ENCODE results near the gene TEX26.

Gene TEX26

DNA sequence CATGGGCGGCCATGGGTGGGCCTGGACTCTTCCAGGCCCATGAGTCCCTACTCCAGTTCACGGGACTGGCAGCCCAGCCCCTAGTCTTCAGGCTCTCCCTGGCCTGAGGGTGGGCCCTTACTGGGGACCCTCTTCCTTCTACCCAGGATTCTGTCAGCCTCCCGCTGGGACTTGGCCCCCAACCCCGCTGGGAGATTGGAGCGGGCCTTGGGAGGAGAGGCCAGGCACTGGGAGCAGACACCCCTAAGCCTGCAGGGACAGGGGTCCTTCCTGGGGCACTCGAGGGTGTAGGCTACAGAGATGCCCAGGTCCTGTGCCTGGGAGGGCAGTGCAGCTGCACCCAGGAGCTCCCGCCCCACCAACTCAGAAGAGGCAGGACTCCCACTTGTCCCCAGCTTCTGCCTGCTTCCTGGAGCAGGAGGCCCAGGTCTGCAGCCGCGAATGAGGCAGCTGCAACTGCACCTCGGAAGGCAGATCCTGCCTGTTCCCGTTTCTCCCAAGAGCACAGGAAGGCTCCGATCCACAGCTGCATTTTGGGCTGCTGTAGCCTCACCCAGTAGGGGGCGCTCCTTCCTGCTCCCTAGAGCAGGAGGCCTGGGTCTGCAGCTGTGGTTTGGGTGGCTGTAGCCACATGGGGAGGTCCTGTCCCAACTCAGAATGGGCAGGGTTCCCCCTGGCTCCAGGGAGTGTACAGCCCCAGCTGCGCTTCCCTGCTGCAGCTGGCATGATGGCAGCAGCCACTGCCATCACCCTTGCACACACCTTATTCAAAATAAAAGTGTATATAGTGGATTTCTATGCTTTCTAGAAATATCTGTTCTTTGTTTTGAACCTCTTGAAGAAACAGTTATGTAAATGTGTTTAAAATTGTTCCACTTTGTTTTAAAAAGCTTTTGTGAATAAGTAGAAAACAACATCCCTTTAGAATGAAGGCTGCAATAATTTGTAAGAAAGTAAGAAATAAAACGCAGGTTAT, 46.8 kb downstream of the TEX26 start:
- DNase-seq: peak in 1 of 4 experiments; percentile 5

DNA sequence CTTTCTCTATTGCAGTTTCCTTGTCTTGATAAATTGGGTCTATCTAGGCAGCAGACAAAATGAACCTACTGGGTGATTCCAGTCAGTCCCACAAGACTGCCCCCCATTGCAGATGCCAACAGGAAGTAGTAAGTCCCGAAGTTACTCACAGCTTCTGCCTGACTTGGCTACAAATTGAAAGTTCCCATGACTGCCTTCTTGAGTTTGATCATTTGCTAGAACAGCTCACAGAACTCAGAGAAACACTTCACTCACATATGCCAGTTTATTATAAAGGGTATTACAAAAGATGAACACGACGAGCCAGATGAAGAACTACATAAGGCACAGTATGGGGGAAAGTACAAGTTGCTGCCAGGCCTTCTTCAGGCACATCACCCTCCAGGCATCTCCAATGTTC, 50.0 kb downstream of the TEX26 start:
- no peak for DNase-seq

DNA sequence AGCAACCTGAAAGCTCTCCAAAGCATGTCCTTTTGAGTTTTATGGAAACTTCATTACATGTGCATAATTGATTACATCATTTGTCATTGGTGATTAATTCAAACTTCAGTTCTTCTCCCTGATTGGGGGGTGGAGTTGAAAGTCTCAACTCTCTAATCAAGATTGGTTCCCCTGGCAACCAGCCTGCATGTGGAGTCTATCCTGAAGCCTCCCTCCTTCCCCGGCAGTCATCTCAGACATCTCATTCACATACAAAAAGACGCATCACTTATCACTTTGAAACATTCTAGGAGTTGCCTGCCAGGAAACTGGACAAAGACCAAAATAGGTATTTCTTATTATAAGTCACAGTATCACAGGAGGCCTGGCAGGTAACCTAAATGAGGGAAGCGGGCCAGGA, 50.5 kb downstream of the TEX26 start:
- DNase-seq: no peak

DNA sequence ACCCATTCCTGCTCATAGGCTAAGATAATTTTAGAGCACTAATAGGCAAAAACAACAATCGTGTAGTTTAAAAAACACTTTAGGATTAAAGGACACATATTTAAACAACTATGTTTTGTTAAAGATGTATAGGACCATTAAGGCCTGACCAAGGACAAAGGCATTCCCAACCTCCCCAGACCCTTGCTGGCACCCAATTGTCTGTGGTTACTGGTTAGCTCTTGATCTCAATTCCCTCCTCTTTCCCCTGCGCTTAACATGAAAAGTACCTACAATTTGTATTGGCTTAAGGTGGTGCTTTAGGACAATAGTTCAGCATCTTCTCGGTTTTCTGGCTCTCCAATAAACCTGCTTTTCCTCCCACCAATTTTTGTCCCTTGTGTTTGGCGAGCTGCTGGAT, 51.0 kb downstream of the TEX26 start:
- DNase-seq: no peak

DNA sequence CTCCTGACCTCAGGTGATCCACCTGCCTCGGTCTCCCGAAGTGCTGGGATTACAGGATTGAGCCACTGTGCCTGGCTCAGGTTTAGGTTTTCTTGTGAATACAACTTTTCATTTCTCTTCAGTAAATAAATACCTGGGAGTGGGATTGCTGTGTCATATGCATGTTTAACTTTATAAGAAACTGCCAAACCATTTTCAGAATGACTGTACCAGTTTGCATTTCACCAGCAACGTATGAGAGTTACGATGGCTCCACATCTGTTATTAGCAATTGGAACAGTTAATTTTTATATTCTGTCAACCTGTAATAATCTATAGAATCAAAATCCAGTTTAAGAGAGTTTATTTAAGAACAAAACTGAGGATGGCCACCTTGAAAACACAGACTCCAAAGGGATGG, 52.2 kb downstream of the TEX26 start:
- no peak for DNase-seq

DNA sequence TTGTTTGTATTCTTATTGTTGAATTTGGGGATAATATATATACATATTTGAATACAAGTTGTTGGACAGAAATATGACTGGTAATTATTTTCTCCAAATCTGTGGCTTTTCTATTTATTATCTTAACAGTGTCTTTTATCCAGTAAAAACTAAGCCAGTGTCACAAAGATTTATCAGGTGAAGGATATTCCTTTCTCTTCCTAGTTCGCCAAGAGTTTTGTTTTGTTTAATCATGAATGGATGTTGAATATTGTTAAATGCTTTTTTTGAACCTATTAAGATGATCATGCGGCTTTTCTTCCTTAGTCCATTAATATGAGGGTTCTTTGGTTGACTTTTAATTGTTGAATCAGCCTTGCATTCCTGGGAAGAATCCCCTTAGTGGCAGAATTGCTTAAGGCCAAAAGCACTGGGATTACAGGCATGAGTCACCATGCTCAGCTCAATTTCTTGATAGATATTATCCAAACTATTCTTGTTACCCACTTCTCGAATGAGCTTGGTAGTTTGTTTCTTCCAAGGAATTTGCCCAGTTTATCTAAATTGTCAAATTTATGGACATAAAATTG, 53.3 kb downstream of the TEX26 start:
- DNase-seq: no peak

DNA sequence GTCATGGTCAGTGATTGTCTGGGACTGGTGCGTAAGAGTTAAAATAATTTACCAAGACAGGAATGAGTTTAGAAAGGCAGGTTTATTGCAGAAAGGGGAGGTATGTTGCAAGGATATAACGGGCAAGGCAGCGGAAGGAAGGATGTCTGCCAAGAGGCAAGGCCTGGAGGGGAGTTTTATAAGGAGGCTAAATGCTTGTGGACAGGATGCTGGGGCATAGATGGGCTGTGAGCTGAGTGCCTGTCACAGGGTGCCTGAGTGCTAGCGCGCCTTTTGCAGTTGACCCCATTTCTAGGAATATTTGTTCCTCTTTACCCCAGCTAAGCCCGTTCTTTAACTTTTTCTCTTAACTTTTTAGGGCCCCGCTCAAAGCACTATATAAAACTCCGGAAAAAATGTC, 58.7 kb downstream of the TEX26 start:
- DNase-seq: no peak

DNA sequence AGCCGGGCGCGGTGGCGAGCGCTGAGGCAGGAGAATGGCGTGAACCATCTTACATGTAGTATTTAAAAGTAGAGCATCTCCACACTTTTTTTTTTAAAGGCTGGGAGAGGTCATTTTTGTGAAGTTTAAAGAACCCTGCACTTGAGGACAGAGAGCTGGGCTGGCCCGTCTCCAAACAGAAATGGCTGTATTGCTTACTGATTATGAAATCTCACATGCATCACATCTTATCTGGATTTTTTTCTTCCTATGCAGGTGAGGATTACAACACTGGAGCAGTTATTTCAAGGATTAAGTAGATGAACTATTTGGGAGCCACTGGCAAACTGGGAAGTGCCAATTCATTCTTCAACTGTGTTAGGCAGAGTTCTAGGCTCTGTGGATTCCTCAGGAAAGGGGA, 59.5 kb downstream of the TEX26 start:
- no peak for DNase-seq

DNA sequence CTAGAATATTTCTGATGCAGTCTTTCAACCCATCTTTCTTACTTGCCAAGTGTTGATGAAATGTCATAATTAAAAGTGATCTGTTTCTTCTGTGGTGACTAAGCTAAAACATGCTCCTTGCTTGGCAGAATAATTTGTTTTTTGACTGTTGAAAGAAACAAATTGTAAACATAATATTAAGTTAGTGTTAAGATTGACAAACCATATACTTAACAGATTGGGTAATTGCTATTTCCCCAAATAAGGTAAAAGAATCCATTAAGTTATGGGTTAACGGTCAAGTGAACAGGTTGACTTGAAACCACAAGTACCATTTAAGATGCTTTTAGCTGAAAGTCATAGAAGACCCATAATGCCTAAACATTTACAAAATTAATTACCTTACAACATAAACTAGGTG, 62.9 kb downstream of the TEX26 start:
- DNase-seq: no peak

DNA sequence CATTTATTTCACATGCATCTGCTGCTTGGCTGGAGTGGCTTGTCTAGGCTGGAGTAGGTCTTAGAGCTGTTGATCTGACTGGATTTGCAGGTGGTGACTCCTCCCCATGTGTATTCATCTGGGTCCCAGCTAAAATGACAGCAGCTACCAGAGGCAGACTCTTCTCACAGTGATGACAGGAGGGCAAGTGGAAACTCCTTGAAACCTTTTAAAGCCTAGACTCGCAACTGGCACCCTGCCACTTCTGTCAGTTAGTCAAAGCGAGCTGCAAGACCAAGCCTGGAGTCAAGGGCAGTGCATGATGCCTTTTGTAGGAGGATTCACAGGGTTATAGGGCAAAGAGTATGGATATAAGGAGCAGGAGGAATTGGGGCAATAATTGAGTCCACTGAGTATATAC, 65.2 kb downstream of the TEX26 start:
- DNase-seq: no peak

DNA sequence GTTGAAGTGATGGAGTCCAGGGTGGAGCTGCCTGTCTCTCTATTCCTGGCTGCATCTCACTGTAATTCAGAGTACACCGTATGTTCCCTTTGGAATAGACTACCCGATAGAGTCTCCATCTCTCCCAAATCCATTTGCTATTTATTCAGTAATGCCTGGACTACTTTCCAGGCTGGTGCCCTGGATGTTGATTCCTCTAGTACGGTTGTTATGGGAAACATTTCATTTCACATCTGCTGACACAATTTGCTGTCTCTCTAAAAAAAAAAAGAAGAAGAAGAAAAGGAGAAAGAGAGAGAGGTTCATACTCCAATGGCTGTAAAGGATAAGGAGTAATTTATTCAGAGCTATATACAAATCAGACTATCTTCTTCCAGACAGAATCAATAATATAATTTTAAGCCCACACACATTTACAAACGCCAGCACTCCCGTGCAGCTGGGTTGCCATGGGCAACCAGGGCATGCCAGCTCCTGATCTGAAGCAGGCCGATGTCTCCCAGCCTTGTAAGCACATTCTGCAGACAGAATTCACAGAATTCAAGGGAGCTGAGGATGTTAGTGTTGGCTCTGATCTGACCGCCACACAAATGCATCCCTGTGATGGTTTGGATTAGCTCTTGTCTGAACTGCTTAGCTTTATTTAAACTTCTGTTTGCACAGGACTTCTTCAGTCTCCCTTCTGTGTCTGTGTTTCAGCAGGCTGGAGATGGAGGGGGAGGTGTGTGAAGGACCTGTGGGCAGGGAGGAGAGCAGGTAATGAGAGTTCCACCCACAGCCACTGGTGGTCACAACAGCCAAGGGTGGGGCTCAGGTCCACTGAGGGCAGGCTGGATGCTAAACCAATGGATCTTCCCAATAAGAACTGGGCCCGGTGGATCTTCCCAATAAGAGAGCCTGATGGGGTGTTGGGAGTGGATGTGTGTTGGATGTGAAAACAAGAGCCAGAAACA, 66.0 kb downstream of the TEX26 start:
- no peak for DNase-seq

DNA sequence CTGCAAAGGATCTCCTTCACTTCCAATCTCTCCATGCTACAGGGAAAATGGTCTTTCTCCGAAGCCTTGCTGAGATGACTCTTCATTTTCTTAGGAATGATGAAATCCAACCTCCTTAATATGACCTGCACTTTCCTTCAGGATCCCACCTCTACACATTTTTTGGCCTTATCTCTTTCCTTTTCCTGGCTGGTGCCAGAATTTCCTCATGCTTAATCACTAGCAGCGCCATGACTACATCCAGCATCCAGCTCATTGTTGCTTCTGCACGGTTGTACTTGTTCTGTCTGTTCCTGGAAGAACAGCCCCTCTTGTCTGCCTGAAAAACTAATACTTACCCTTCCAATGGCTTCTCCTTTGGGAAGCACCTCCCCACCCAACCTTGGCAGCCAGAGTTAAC, 68.4 kb downstream of the TEX26 start:
- DNase-seq: no peak

DNA sequence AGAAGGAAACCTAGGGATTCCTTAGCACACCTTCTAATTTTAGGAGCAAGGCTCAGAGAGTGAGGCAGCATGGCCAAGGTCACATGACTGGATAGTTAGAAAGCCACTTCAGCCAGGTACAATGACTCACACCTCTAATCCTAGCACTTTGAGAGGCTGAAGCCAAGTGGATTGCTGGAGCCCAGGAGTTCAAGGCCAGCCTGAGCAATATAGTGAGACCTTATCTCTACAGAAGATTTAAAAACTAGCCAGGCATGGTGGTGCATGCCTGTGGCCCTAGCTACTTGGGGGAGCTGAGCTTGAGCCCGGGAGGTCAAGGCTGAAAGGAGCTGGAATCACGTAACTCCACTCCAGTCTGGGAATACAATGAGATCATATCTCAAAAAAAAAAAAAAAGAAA, 69.2 kb downstream of the TEX26 start:
- no peak for DNase-seq

DNA sequence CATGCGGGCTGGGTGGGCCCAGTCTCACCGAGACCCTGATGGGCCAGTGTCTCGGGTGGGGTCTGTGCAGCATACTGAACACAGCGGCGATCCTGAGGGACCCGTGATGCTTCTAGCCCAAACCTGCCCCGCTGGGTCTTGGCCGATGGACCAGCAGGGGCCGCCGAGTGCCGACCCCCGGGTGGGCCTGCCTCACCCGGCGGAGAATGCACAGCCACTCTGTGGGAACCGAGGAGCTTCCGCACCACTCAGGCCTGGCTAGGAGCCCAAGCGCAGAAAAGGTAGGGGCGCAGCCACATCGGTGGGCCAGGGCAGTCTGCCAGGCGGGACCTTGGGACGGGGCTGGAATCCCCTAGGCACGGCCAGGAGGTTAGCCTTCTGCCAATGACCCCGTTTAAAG, 72.6 kb downstream of the TEX26 start:
- DNase-seq: no peak

DNA sequence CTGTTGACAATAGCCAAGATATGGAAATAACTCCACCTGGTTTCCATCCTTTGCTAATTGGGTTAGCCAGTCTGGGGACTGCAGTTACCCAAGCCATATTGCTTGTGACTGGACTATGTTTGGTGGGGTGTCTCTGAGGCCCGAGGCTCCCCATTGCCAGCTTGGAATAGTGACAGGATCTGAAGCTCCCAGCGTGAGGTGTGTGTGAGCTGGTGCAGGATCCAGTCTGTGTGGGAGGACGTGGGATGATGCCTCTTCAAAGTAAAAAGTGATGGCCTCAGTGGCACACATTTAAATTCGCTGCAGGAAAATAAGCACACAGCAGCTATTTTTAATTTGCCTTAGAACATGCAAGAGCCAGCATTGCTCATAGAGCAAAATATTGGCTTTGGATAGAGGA, 75.0 kb downstream of the TEX26 start:
- no peak for DNase-seq

DNA sequence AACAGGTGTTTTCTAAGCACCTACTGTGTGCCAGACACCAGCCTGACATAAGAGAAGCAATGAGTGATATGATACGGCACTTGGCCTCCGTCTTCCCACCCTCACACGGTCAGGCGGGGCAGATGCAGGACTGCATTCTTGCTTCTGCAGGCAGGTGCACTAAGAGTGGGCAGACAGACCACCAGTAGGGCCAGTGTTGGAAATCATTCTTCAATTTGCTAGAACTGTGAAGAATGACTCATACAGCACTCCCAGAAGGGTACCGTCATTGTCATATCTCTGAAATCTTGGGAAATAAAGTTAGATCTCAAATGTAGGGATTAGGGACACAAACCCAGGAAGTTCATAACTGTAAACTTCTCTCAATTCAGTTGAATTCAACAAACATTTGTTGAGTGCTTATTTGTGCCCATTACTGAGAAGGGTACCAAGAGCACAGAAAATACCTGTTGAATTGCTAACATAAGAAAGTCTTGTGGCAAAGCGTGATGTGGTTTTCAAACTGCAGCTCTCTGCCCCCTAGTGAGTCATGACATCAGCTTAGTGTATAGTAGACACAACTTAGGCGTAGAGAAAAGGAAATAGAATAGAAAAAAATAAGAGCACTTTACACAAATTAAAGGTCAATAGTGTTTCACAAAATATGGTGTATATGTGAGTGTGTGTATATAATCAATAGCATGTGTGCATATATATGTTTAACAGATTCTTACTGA, 76.1 kb downstream of the TEX26 start:
- DNase-seq: no peak

DNA sequence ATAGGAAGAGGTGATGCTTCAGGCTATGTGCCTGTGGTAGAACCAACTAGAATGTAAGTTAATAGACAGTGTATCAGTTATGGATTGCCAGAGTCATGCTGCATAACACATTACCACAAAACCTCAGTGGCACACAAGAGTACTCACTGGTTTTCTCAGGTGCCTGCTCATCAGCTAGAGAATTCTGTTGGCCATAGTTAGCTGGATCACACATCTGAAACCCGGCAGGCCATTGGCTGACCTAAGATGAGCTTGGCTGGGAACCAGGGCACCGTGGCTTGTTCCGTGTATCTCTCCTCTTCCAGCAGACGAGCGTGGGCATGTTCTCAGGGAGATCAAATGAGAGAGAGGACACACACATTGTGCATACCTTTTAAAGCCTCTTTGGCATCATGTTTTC, 76.7 kb downstream of the TEX26 start:
- no peak for DNase-seq

DNA sequence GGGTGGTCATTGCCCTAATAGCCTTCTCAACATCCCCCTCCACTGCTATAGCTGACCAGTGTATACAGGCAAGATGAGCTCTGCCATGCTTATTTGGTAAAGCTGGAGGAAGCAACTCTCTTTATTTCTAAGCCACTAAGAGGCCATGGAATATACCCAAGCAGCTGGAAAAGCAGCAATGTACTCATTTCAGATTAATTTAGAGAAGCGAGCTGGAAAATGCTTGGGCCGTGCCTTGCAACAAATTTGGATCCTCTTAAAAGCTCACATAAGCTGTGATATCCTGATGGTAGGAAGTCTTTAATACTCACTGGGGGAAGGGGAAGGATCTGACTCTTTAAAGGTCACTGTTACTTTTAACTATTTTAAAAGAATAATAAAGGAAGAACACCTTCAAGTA, 77.8 kb downstream of the TEX26 start:
- DNase-seq: no peak

DNA sequence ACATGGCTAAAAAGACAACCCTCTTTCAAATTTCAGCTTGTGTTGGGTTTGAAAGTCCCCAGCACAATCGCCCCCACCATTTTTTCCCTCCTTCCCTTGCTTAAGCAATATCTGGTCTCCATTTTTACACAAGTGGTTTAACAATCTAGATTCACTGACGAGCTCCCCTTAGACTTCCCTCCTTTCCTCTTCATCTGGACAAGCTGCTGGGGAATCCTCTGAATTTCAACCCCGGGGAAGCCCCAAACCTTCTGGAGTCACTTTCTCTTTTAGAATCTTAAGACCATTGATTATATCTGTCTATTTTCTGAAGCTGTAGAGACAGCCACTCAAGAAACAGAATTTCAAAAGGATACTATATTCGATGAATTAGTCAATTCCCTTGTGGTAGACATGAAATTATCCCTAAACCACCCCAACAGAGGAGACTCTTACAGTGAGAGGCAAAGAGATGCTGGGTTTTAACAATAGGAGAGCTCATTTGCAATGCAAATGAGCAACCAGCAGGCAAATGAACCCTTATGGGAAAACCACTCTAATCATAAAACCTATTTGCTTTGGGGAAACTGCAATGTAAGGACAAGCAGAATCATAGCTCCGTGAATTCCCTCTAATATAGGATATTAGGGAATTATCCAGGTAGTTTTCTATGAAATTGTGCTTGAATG, 78.9 kb downstream of the TEX26 start:
- DNase-seq: no peak

DNA sequence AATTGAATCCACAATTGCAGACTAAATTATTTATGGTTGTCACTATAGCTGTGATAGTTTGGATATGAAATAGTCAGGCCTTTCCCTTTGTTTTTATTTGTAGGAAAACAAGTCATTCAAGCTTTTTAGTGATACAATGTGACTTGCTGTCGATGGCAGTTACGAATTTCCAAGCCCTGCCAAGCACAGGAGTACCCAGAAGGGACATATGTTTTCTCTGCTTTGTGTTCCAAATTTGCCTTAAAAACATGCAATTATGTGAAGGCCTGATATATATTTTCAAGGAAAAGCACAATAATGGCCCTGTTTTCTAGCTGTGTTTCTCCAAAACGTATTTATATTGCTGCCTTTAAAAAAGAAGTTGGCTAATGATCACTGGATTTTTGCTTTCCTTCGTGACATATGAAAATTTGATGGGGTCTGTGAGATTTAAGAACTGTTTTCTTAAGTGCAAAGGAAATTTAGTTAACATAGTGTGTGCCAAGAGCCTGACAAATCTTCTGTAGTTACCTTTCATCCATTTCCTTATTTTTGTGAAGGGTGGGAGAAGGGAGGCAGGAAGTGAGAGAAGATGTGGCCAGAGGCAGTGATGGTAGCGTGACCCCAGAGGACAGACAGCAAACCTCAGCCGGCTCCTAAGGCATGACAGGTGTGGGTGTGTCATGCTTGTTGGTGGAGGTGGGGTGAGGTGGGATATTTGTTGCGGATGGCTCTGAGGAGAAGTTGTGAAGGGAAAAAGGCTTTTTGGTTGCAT, 79.6 kb downstream of the TEX26 start:
- no peak for DNase-seq

DNA sequence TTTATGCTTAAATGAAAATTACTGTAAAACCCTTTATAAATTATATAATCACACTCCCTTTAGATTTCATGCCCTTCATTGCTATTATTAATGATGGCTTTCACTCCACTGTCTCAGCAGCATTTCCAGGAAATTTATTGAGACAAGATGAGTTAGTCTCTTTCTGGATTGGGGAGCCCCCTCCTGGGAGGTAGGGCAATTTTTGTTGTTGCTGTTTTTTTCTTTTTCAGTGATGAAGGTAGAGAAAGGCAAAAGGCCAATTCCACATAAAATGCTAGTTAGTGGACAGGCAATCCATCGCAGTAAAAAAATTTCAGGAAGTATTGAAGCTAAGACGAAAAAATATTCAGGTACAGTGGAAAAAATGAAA, 80.2 kb downstream of the TEX26 start:
- no peak for DNase-seq

DNA sequence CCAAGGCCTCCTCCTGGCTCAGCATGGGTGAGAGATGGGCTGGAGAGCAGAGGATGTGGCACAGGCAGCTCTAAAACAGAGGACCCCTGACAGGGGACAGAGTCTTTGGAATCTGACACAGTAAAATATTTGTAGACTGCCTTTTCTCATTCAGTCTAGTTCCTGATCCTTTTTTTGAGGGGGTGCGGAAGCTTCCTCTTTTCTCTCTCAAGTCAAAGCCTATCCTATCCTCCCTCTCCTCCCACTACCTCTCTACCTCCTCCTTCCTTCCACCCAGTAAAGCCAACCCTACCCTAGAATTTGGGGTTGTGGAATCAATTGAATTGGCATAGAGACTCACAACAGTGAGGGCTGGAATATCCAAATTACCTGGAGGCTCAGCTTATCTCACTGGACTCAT, 82.0 kb downstream of the TEX26 start:
- no peak for DNase-seq

All from activated naive CD4-positive, alpha-beta T cell (primary cell).